ENCODE measurements around the gene ZSCAN26.

- TF ChIP-seq CTCF (IDR thresholded peaks at IDR 0.05) (no peak), MAX (IDR thresholded peaks at IDR 0.05; ENCODE audit: low read depth) (no peak), MXI1 (IDR thresholded peaks at IDR 0.05; ENCODE audit: low read depth, low read length) (no peak), USF2 (IDR thresholded peaks at IDR 0.05; ENCODE audit: borderline replicate concordance, low read depth, low read length) (no peak), RFX5 (IDR thresholded peaks at IDR 0.05; ENCODE audit: low read length) (no peak), POLR2AphosphoS5 (IDR thresholded peaks at IDR 0.05; ENCODE audit: low read depth, low read length) (no peak), NRF1 (IDR thresholded peaks at IDR 0.05; ENCODE audit: low read depth, low read length) (no peak)
Observed at GRCh38 chr6:28295326-28295725, 28.4 kb downstream of the ZSCAN26 start.
